ENCODE measurements around the gene ITPR1.

ITPR1 gene

DNA sequence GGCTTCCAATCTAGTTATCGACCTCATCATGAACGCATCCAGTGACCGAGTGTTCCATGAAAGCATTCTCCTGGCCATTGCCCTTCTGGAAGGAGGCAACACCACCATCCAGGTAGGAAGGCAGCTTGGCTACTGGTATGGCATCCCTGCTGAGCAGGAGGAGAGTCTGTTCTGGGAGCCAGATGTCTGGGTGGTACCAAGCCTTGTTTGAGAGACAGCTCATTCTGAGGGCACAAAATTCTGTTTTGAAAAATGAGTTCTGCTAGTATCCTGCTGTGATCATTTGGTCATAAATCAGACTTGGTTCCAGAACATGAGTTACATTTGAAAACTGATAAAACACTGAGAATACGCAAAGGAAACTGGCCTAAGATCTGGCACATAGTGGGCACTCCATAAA is 242.1 kb downstream of the ITPR1 start:
- no peaks in the 10 kb centered on the region for H3F3A ChIP-seq (ENCODE audit: insufficient read depth, low read length)
- no peaks in the 10 kb centered on the region for H3K79me2 ChIP-seq (ENCODE audit: insufficient read depth, low read length)
- H3K4me3 ChIP-seq (ENCODE audit: low read depth, low read length, poor library complexity, severe bottlenecking) = no peak overlapping the region
- H3K4me1 ChIP-seq (ENCODE audit: insufficient read depth, low read length, severe bottlenecking) = no peaks in the 10 kb centered on the region
- H3K36me3 ChIP-seq (ENCODE audit: insufficient read depth, low read length) = no peaks in the 10 kb centered on the region
- H3K9me3 ChIP-seq (ENCODE audit: low read length) = no peaks in the 10 kb centered on the region
- no peak overlapping the region for H3K27ac ChIP-seq (ENCODE audit: low read depth, low read length, poor library complexity, severe bottlenecking)
- H3K9me2 ChIP-seq (ENCODE audit: low read depth, low read length) = no peaks in the 10 kb centered on the region
- TF ChIP-seq EZH2 (IDR thresholded peaks at IDR 0.05; ENCODE audit: borderline replicate concordance, low read length) = no peak
- TF ChIP-seq, protein P1, sequence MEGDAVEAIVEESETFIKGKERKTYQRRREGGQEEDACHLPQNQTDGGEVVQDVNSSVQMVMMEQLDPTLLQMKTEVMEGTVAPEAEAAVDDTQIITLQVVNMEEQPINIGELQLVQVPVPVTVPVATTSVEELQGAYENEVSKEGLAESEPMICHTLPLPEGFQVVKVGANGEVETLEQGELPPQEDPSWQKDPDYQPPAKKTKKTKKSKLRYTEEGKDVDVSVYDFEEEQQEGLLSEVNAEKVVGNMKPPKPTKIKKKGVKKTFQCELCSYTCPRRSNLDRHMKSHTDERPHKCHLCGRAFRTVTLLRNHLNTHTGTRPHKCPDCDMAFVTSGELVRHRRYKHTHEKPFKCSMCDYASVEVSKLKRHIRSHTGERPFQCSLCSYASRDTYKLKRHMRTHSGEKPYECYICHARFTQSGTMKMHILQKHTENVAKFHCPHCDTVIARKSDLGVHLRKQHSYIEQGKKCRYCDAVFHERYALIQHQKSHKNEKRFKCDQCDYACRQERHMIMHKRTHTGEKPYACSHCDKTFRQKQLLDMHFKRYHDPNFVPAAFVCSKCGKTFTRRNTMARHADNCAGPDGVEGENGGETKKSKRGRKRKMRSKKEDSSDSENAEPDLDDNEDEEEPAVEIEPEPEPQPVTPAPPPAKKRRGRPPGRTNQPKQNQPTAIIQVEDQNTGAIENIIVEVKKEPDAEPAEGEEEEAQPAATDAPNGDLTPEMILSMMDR (IDR thresholded peaks at IDR 0.05; ENCODE audit: low read length) = no peak
- no peak overlapping the region for H3K9ac ChIP-seq (ENCODE audit: low read length)
- H4K20me1 ChIP-seq (ENCODE audit: insufficient read depth, low read length) = no peaks in the 10 kb centered on the region
- H2AFZ ChIP-seq (ENCODE audit: low read length) = no peak overlapping the region
- no peaks in the 10 kb centered on the region for H3K27me3 ChIP-seq (ENCODE audit: insufficient read depth, low read length)
- no peak overlapping the region for H3K4me2 ChIP-seq (ENCODE audit: low read length)

DNA sequence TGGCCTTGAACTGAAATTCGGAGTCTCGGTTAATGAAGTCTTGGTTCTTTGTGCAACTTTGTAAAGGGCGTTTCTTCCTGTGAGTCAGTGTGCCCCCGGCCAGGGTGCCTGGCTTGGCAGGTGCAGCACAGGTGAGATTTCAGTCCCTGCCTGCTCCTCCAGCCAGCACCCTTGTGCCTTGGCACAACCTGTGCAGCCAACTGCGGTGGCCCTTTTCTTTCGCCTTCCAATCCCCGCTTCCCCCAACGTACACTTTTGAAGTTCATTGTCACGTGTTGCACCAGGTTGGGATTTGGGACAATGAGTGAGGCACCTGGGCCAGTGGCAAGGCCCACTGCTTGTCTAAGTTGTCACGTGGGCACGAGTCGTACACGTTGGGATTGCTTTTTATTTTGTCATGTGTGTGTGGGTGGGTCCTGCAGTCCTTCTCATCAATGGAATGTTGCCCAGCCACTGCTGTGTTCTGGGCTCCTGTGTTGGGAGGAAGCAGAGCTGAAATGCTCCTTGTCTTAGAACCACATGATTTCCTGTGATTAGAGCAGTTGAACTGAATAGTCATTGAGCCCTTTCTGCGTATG is 243.2 kb downstream of the ITPR1 start:
- Histone ChIP-seq H2AFZ (ENCODE audit: low read length) (no peak overlapping the region), H3K79me2 (ENCODE audit: insufficient read depth, low read length) (no peaks in the 10 kb centered on the region), H3K4me1 (ENCODE audit: insufficient read depth, low read length, severe bottlenecking) (no peaks in the 10 kb centered on the region), H3K9me2 (ENCODE audit: low read depth, low read length) (no peaks in the 10 kb centered on the region), H3K4me3 (ENCODE audit: low read depth, low read length, poor library complexity, severe bottlenecking) (no peak overlapping the region), H3K4me2 (ENCODE audit: low read length) (no peak overlapping the region), H3K27me3 (ENCODE audit: insufficient read depth, low read length) (no peaks in the 10 kb centered on the region), H3K9me3 (ENCODE audit: low read length) (no peaks in the 10 kb centered on the region), H4K20me1 (ENCODE audit: insufficient read depth, low read length) (no peaks in the 10 kb centered on the region), H3K9ac (ENCODE audit: low read length) (no peak overlapping the region), H3K36me3 (ENCODE audit: insufficient read depth, low read length) (no peaks in the 10 kb centered on the region), H3F3A (ENCODE audit: insufficient read depth, low read length) (no peaks in the 10 kb centered on the region), H3K27ac (ENCODE audit: low read depth, low read length, poor library complexity, severe bottlenecking) (no peak overlapping the region)
- TF ChIP-seq, protein P1 (IDR thresholded peaks at IDR 0.05; ENCODE audit: low read length) = no peak
- TF ChIP-seq EZH2 (IDR thresholded peaks at IDR 0.05; ENCODE audit: borderline replicate concordance, low read length) = no peak

DNA sequence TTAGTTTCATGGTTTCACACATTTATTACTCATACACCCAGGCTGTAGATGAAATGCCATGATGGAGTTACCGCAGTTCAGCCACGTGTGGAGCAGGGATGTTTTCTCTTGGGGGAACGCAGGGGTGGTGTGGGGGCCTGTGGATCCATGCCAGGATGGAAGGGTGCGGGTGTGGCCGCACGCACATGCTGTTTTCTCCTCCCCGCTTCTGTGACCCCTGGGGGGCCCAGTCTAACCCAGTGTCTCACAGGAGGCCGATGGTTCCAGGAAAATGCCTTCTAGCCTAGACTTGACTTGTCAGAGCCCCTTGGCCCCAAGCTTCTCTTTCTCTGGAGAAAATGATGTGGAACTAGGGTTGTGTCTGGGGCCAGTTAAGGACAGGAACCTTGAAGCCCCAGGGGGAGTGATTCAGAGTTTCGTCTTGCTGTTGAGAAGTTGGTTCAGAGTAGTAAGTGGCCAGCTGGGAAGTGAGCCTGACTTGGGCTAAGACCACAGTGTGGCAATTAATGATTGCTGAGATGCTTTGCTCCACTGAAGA is 245.7 kb downstream of the ITPR1 start:
- no peak overlapping the region for H3K27ac ChIP-seq (ENCODE audit: low read depth, low read length, poor library complexity, severe bottlenecking)
- H3K9ac ChIP-seq (ENCODE audit: low read length) = no peak overlapping the region
- H3K4me2 ChIP-seq (ENCODE audit: low read length) = no peak overlapping the region
- H3K9me3 ChIP-seq (ENCODE audit: low read length) = no peaks in the 10 kb centered on the region
- no peak overlapping the region for H2AFZ ChIP-seq (ENCODE audit: low read length)
- H3K27me3 ChIP-seq (ENCODE audit: insufficient read depth, low read length) = no peaks in the 10 kb centered on the region
- no peaks in the 10 kb centered on the region for H4K20me1 ChIP-seq (ENCODE audit: insufficient read depth, low read length)
- TF ChIP-seq, protein P1 (IDR thresholded peaks at IDR 0.05; ENCODE audit: low read length) = no peak
- no peak for TF ChIP-seq EZH2 (IDR thresholded peaks at IDR 0.05; ENCODE audit: borderline replicate concordance, low read length)
- H3K79me2 ChIP-seq (ENCODE audit: insufficient read depth, low read length) = no peaks in the 10 kb centered on the region
- H3K4me3 ChIP-seq (ENCODE audit: low read depth, low read length, poor library complexity, severe bottlenecking) = no peak overlapping the region
- H3K4me1 ChIP-seq (ENCODE audit: insufficient read depth, low read length, severe bottlenecking) = no peaks in the 10 kb centered on the region
- H3K9me2 ChIP-seq (ENCODE audit: low read depth, low read length) = no peaks in the 10 kb centered on the region
- no peaks in the 10 kb centered on the region for H3F3A ChIP-seq (ENCODE audit: insufficient read depth, low read length)
- no peaks in the 10 kb centered on the region for H3K36me3 ChIP-seq (ENCODE audit: insufficient read depth, low read length)
